DOHH2 (cell line): ENCODE measurements around the gene FAM124A.

Experiments
- H3F3A ChIP-seq: fragments of 200-600 bp; sonication (generic), shearing (Covaris generic); 2 replicates; pipeline ENCODE4 v1.6.0; 2016; ENCODE audit warnings: antibody characterized with exemption, mild to moderate bottlenecking; ENCODE audit not compliant: control insufficient read depth, insufficient read depth
- H3K27ac ChIP-seq: fragments of 200-600 bp; sonication (generic); 2 replicates; pipeline ENCODE4 v1.5.1; 2014; ENCODE audit warnings: low read depth, mild to moderate bottlenecking, low read length, moderate library complexity
- H3K27me3 ChIP-seq: fragments of 200-600 bp; sonication (generic); 2 replicates; pipeline ENCODE4 v1.6.1; 2014; ENCODE audit warnings: mild to moderate bottlenecking, low read length, mixed read lengths; ENCODE audit not compliant: control insufficient read depth
- H3K36me3 ChIP-seq: fragments of 200-600 bp; sonication (generic); 2 replicates; pipeline ENCODE4 v1.6.1; 2014; ENCODE audit warnings: mild to moderate bottlenecking, low read length, moderate library complexity, mixed read lengths; ENCODE audit not compliant: control insufficient read depth
- H3K4me1 ChIP-seq: fragments of 200-600 bp; sonication (generic); 2 replicates; pipeline ENCODE4 v1.6.1; 2014; ENCODE audit warnings: mild to moderate bottlenecking, low read length, mixed read lengths; ENCODE audit not compliant: control insufficient read depth
- H3K4me2 ChIP-seq: fragments of 200-600 bp; sonication (generic); 2 replicates; pipeline ENCODE4 v1.6.0; 2014; ENCODE audit warnings: mild to moderate bottlenecking, low read length, moderate library complexity
- H3K4me3 ChIP-seq: fragments of 200-600 bp; sonication (generic); 2 replicates; pipeline ENCODE4 v1.5.1; 2014; ENCODE audit warnings: mild to moderate bottlenecking, low read length, mixed read lengths
- H3K79me2 ChIP-seq: fragments of 200-600 bp; sonication (generic); 2 replicates; pipeline ENCODE4 v1.6.1; 2014; ENCODE audit warnings: mild to moderate bottlenecking, low read length, mixed read lengths; ENCODE audit not compliant: control insufficient read depth
- H3K9me2 ChIP-seq: fragments of 200-600 bp; sonication (generic); replicated peaks from 2 replicates; pipeline ENCODE4 v1.6.1; 2014; ENCODE audit warnings: mild to moderate bottlenecking, low read length, mixed read lengths; ENCODE audit not compliant: control insufficient read depth
- H3K9me3 ChIP-seq: fragments of 200-600 bp; sonication (generic); 2 replicates; pipeline ENCODE4 v1.6.1; 2014; ENCODE audit warnings: antibody characterized with exemption, low read length, mixed read lengths; ENCODE audit not compliant: control insufficient read depth, insufficient read depth
- H4K20me1 ChIP-seq: fragments of 200-600 bp; sonication (generic); 2 replicates; pipeline ENCODE4 v1.6.0; 2014; ENCODE audit warnings: low read depth, mild to moderate bottlenecking, antibody characterized with exemption, low read length, moderate library complexity; ENCODE audit not compliant: control insufficient read depth, insufficient read depth
- CTCF ChIP-seq: fragments of 200-600 bp; sonication (generic); IDR thresholded peaks from one replicate; pipeline ENCODE4 v1.5.1; 2014; ENCODE audit warnings: antibody characterized with exemption, mild to moderate bottlenecking, low read depth, low read length; ENCODE audit not compliant: poor library complexity, severe bottlenecking
- EZH2phosphoT487 ChIP-seq: fragments of 200-600 bp; sonication (generic); IDR thresholded peaks from 2 replicates; pipeline ENCODE4 v1.6.1; 2017; ENCODE audit warnings: borderline replicate concordance, mild to moderate bottlenecking, antibody characterized with exemption, low read length, moderate library complexity, mixed read lengths

FAM124A gene

DNA sequence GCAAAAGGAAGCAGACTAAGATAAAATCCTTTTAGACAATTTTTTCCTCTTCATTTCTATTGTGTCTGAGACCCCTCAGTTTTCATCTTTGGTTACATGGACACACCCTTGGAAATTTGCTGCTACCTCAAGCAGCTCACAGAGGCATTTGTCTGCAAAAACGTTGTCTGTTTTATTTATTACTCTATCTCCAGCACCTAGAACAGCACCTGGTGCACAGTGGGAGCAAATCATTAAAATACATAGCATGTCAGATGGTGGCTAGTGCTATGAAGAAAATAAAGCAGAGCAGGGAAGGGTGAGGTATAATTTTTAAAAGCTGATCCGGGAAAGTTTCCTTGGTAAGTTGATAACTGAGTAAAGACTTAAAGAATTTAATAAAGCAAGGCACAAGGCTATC is 14.3 kb upstream of the FAM124A start:
- H4K20me1 ChIP-seq, result no peaks in the 10 kb centered on the region
- peaks cover 6% of the 10 kb centered on the region; the same call in 1 of the 2 replicates for H3K27me3 ChIP-seq
- no peaks in the 10 kb centered on the region for H3K36me3 ChIP-seq
- no peak overlapping the region for H3K4me2 ChIP-seq
- H3K4me1 ChIP-seq, result no peaks in the 10 kb centered on the region
- no peaks in the 10 kb centered on the region for H3K9me2 ChIP-seq
- no peaks in the 10 kb centered on the region for H3K9me3 ChIP-seq
- no peak overlapping the region for H3K27ac ChIP-seq
- H3K79me2 ChIP-seq, result no peaks in the 10 kb centered on the region
- no peak for TF ChIP-seq CTCF
- no peak for TF ChIP-seq EZH2phosphoT487
- H3F3A ChIP-seq, result no peaks in the 10 kb centered on the region
- H3K4me3 ChIP-seq, result no peak overlapping the region

DNA sequence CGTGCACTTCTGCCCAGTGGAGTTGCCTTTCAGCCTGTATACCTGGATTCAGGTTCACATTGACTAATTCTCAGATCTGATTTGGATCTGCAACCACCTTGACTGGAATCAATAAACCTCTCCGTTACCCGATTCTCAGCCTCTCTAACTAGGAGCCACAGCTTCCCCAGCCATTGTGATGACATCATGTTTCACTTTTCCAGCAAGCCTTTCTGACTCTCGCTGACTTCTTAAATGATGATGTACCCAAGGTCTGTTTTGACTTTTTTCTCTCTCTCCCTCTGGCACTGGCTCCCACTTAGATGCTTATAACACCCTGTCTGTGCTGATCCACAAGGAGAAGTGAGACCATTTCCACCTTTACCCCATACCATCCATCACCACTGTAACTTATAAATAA is 13.5 kb upstream of the FAM124A start:
- Histone ChIP-seq H4K20me1 (no peaks in the 10 kb centered on the region), H3K9me2 (no peaks in the 10 kb centered on the region), H3K79me2 (no peaks in the 10 kb centered on the region), H3F3A (no peaks in the 10 kb centered on the region), H3K4me3 (no peak overlapping the region), H3K4me1 (no peaks in the 10 kb centered on the region), H3K27ac (no peak overlapping the region), H3K36me3 (no peaks in the 10 kb centered on the region), H3K9me3 (no peaks in the 10 kb centered on the region), H3K4me2 (no peak overlapping the region), H3K27me3 (peaks cover 13% of the 10 kb centered on the region; the same call in 1 of the 2 replicates)
- TF ChIP-seq CTCF (no peak), EZH2phosphoT487 (no peak)

DNA sequence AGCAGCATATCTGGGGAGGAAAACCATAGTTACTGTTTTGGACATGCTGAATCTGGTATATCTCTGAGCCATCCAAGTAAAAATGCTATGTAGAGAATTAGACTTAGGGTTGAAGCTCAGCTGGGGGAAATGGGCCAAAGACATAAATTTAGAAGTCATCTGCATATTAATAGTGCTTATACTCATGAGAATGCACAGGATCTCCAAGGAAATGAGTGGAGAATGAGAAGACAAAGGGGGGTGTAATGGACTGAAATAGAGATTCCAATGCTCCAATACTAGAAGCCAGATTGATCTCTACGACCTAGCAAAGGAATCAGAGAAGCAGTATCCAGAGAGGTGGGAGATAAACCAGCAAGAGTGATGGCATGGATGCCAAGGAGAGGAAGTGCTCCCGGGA is 10.3 kb upstream of the FAM124A start:
- no peak for TF ChIP-seq CTCF
- no peak for TF ChIP-seq EZH2phosphoT487
- no peaks in the 10 kb centered on the region for H3F3A ChIP-seq
- no peaks in the 10 kb centered on the region for H3K4me1 ChIP-seq
- no peaks in the 10 kb centered on the region for H3K9me2 ChIP-seq
- no peak overlapping the region for H3K4me3 ChIP-seq
- H3K27ac ChIP-seq, result no peak overlapping the region
- no peaks in the 10 kb centered on the region for H4K20me1 ChIP-seq
- peaks cover 14% of the 10 kb centered on the region for H3K27me3 ChIP-seq
- H3K79me2 ChIP-seq, result no peaks in the 10 kb centered on the region
- H3K36me3 ChIP-seq, result no peaks in the 10 kb centered on the region
- H3K4me2 ChIP-seq, result no peak overlapping the region
- no peaks in the 10 kb centered on the region for H3K9me3 ChIP-seq

DNA sequence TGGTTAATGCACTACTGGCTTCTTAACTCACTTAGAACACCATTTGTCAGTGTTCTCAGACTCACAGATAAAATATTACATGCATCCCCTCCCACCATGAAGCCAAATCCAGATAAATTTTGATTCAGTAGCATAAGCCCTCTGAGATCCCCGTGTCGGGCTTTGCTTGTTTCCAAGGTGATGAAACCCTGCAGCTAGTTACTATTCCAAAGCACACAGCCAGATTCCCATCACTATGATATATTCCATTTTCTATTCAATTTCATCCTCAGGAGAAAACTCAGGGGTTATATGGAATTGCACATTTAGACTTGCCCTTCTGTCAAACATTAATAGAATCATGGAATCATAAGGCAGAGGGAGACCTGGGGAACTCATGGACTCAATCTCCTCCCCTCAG is 9.4 kb upstream of the FAM124A start:
- Histone ChIP-seq H3K9me3 (no peaks in the 10 kb centered on the region), H3F3A (no peaks in the 10 kb centered on the region), H3K9me2 (no peaks in the 10 kb centered on the region), H3K4me3 (no peak overlapping the region), H3K36me3 (no peaks in the 10 kb centered on the region), H3K79me2 (no peaks in the 10 kb centered on the region), H3K27me3 (peaks cover 14% of the 10 kb centered on the region), H3K4me2 (no peak overlapping the region), H3K27ac (no peak overlapping the region), H4K20me1 (no peaks in the 10 kb centered on the region), H3K4me1 (no peaks in the 10 kb centered on the region)
- no peak for TF ChIP-seq EZH2phosphoT487
- TF ChIP-seq CTCF, result no peak
